ENCODE data around the gene COX20.
"Not testable (repeated sequence)": the region's sequence is repeated elsewhere in the genome, so short reads cannot be mapped to it uniquely, and the experiment has no call there.

The COX20 gene

GRCh38 chr1:244835276-244836134, at the start of gene COX20:
COX20 (plus strand) TSS chr1:244835658; CDS start chr1:244835715, 57 bp downstream.
- FAIRE-seq (no peak), DNase-seq (ENCODE audit: insufficient read length, low spot score) (peak; percentile 77)

- FAIRE-seq, result no peak
- DNase-seq (ENCODE audit: insufficient read length, low spot score), result no peak
Measured at GRCh38 chr1:244788493-244789275, 46.8 kb upstream of the COX20 start.

GRCh38 chr1:244789276-244789580, 46.2 kb upstream of the COX20 start:
- no peak for DNase-seq (ENCODE audit: insufficient read length, low spot score)
- no peak for FAIRE-seq

- FAIRE-seq, result no peak
- no peak for DNase-seq (ENCODE audit: insufficient read length, low spot score)
Measured at GRCh38 chr1:244789731-244790130, 45.7 kb upstream of the COX20 start.

- DNase-seq (ENCODE audit: insufficient read length, low spot score), result no peak
- no peak for FAIRE-seq
Measured at GRCh38 chr1:244791061-244791460, 44.4 kb upstream of the COX20 start.

GRCh38 chr1:244792188-244792850, 43.1 kb upstream of the COX20 start:
- DNase-seq (ENCODE audit: insufficient read length, low spot score) (no peak), FAIRE-seq (no peak)

- DNase-seq (ENCODE audit: insufficient read length, low spot score), result no peak
- FAIRE-seq, result no peak
Measured at GRCh38 chr1:244794071-244794470, 41.4 kb upstream of the COX20 start.

- not testable (repeated sequence) for FAIRE-seq; DNase-seq (ENCODE audit: insufficient read length, low spot score)
Measured at GRCh38 chr1:244794516-244794915, 40.9 kb upstream of the COX20 start.

- FAIRE-seq (peak; percentile 13), DNase-seq (ENCODE audit: insufficient read length, low spot score) (peak; percentile 69)
Measured at GRCh38 chr1:244796719-244797406, 38.6 kb upstream of the COX20 start.

- no peak for FAIRE-seq
- DNase-seq (ENCODE audit: insufficient read length, low spot score), result no peak
Measured at GRCh38 chr1:244800821-244801220, 34.6 kb upstream of the COX20 start.

GRCh38 chr1:244801246-244801645, 34.2 kb upstream of the COX20 start:
- DNase-seq (ENCODE audit: insufficient read length, low spot score) (peak; percentile 27), FAIRE-seq (no peak)

GRCh38 chr1:244802041-244802440, 33.4 kb upstream of the COX20 start:
- no peak for DNase-seq (ENCODE audit: insufficient read length, low spot score)
- FAIRE-seq, result no peak

- no peak for FAIRE-seq
Measured at GRCh38 chr1:244802556-244803239, 32.8 kb upstream of the COX20 start.

GRCh38 chr1:244804841-244805240, 30.6 kb upstream of the COX20 start:
- FAIRE-seq (no peak), DNase-seq (ENCODE audit: insufficient read length, low spot score) (no peak)

More at GRCh38 chr1:244802556-244803239, 32.8 kb upstream of the COX20 start:
- no peak for DNase-seq (ENCODE audit: insufficient read length, low spot score)

GRCh38 chr1:244807138-244807537, 28.3 kb upstream of the COX20 start:
- DNase-seq (ENCODE audit: insufficient read length, low spot score) (no peak), FAIRE-seq (no peak)

- FAIRE-seq (no peak), DNase-seq (ENCODE audit: insufficient read length, low spot score) (no peak)
Measured at GRCh38 chr1:244810221-244810620, 25.2 kb upstream of the COX20 start.

- FAIRE-seq, result no peak
- no peak for DNase-seq (ENCODE audit: insufficient read length, low spot score)
Measured at GRCh38 chr1:244813327-244813726, 22.1 kb upstream of the COX20 start.

- DNase-seq (ENCODE audit: insufficient read length, low spot score) (no peak), FAIRE-seq (no peak)
Measured at GRCh38 chr1:244815600-244816099, 19.8 kb upstream of the COX20 start.

- FAIRE-seq (no peak), DNase-seq (ENCODE audit: insufficient read length, low spot score) (no peak)
Measured at GRCh38 chr1:244817415-244817894, 18.0 kb upstream of the COX20 start.

GRCh38 chr1:244820131-244820530, 15.3 kb upstream of the COX20 start:
- DNase-seq (ENCODE audit: insufficient read length, low spot score) (no peak), FAIRE-seq (no peak)
